HepG2 (cell line): ENCODE data around the gene CD7. TPM values are rescaled to one million over a fixed set of nuclear protein-coding genes. Genes with fewer than 3 reads are reported as not detected.

Source experiments
- AGO1 ChIP-seq: fragments of 200-400 bp; formaldehyde crosslinking; IDR thresholded peaks from 2 replicates; pipeline ENCODE4 v1.6.1; 2017; ENCODE audit warnings: mild to moderate bottlenecking, low read depth, low read length, moderate library complexity; ENCODE audit not compliant: poor library complexity, severe bottlenecking
- ESRRA ChIP-seq: sonication (generic); formaldehyde crosslinking; IDR thresholded peaks from 2 replicates; pipeline ENCODE4 v1.5.1; 2020; ENCODE audit warnings: mild to moderate bottlenecking, low read depth, missing genetic modification reagents
- HNRNPH1 ChIP-seq: fragments of 200-400 bp; formaldehyde crosslinking; optimal IDR thresholded peaks from 2 replicates; pipeline ENCODE3; 2017; ENCODE audit warnings: mild to moderate bottlenecking, low read depth, low read length
- KDM5B ChIP-seq: sonication (generic); formaldehyde crosslinking; IDR thresholded peaks from 2 replicates; pipeline ENCODE4 v1.4.0; 2020; ENCODE audit warnings: missing genetic modification reagents, mild to moderate bottlenecking, borderline replicate concordance
- SIN3B ChIP-seq: fragments of 150-350 bp; IDR thresholded peaks from 2 replicates; pipeline ENCODE4 v1.6.1; 2014; ENCODE audit warnings: low read length
- SOX5 ChIP-seq: IDR thresholded peaks from 2 replicates; pipeline ENCODE4 v1.6.1; 2016; ENCODE audit warnings: borderline replicate concordance
- TMF1 ChIP-seq: sonication (generic); formaldehyde crosslinking; IDR thresholded peaks from 2 replicates; pipeline ENCODE4 v1.8.1; 2022; ENCODE audit warnings: low read depth, missing genetic modification reagents
- ZFP37 ChIP-seq: sonication (generic); formaldehyde crosslinking; IDR thresholded peaks from 2 replicates; pipeline ENCODE4 v1.4.0; 2020; ENCODE audit warnings: missing genetic modification reagents, borderline replicate concordance
- ZFP90 ChIP-seq: sonication (generic); formaldehyde crosslinking; IDR thresholded peaks from 2 replicates; pipeline ENCODE4 v1.8.0; 2022; ENCODE audit warnings: missing genetic modification reagents, mild to moderate bottlenecking, inconsistent platforms, borderline replicate concordance
- ZNF160 ChIP-seq: sonication (generic); formaldehyde crosslinking; IDR thresholded peaks from 2 replicates; pipeline ENCODE4 v1.8.0; 2022; ENCODE audit warnings: mild to moderate bottlenecking, inconsistent platforms, missing genetic modification reagents
- ZNF30 ChIP-seq: sonication (generic); formaldehyde crosslinking; IDR thresholded peaks from 2 replicates; pipeline ENCODE4 v1.5.0; 2020; ENCODE audit warnings: mild to moderate bottlenecking, missing genetic modification reagents
- ZNF607 ChIP-seq: sonication (generic); formaldehyde crosslinking; IDR thresholded peaks from 2 replicates; pipeline ENCODE4 v1.5.1; 2020; ENCODE audit warnings: missing genetic modification reagents, mild to moderate bottlenecking, borderline replicate concordance
- polyA plus RNA-seq, 8 experiments: library from polyadenylated mRNA; depleted of rRNA in 3 of 8; stranded (reverse) in 7 of 8; unstranded in 1 of 8; fragments of >200 nt; fragmentation: Illumina TruSeq in 4 of 8; extraction: Trizol in 4 of 8; gene quantifications; 2 replicates each; pipeline versions ENCODE4 v1.2.1 to v1.2.3, GENCODE V29; 2011 to 2016; ENCODE audit warnings: low read depth in 4 of 8, missing spikeins in 1 of 8, mixed read lengths in 1 of 8; ENCODE audit not compliant: insufficient read depth in 1 of 8
- total RNA-seq, 5 experiments: library from RNA; depleted of rRNA; stranded (reverse); fragments of >200 nt; fragmentation: Illumina TruSeq; extraction: Trizol; gene quantifications; 2 replicates each; pipeline ENCODE4 v1.2.3, GENCODE V29; 2016; ENCODE audit warnings: low read depth in 1 of 5
- TF ChIP-seq, protein P1 (sequence below): sonication (generic); formaldehyde crosslinking; IDR thresholded peaks from 2 replicates; pipeline ENCODE4 v1.5.0; 2020; ENCODE audit warnings: mild to moderate bottlenecking, missing genetic modification reagents
- TF ChIP-seq, protein P2 (sequence below): sonication (generic); formaldehyde crosslinking; IDR thresholded peaks from 2 replicates; pipeline ENCODE4 v1.5.0; 2020; ENCODE audit warnings: mild to moderate bottlenecking, missing genetic modification reagents
- TF ChIP-seq, protein P3 (sequence below): sonication (generic); formaldehyde crosslinking; IDR thresholded peaks from 2 replicates; pipeline ENCODE4; 2020; ENCODE audit warnings: missing genetic modification reagents, mild to moderate bottlenecking, borderline replicate concordance
- TF ChIP-seq, protein P4 (sequence below): sonication (generic); formaldehyde crosslinking; IDR thresholded peaks from 2 replicates; pipeline ENCODE4 v1.5.0; 2020; ENCODE audit warnings: missing genetic modification reagents, mild to moderate bottlenecking, borderline replicate concordance
- TF ChIP-seq, protein P5 (sequence below): sonication (generic); formaldehyde crosslinking; conservative IDR thresholded peaks from 2 replicates; pipeline ENCODE4 v1.8.1; 2023; ENCODE audit warnings: missing genetic modification reagents

The CD7 gene
- total and polyA plus RNA-seq, 2 of the 13 experiments (the other 11 are each of a cell fraction or from before 2014, with no cell fraction given): 67.6 to 76.4 TPM

DNA sequence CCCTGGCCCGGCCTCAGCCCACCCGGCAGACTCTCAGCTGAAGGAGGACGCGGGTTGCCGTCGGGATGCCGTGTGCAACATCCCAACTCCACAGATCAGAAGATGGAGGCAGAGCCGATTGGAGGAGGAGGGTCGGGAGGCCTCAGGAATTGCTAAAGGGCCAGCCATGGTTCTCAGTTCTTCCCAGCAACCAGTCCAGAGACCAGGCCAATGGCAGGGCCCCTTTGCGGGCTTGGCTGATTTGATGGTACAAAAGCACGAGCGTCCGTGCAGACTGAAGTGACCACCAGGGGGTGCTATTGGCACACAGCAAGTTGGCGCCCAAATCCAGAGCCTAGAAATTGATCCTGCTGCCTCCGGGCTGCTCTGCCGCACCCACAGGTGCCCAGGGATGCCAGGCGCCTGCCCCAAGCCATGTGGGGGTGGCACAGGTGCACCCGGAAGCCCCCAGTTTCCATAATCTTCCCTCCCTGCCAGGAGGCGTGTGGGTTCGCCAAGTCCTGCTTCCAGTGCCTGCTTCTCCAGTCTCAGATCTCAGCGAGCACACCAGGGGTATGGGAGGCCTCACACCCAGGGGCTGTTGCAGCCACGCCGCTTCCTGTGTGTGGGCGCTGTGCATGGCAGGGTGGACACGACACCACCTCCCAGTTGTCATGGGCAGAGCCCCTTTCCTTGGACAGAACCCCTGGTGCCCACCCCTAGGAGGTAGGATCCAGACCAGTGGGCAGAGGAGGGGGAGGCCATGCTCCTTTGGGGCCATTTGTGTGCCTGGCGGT, 34.5 kb upstream of the CD7 start (continued):
- TF ChIP-seq, protein P1, sequence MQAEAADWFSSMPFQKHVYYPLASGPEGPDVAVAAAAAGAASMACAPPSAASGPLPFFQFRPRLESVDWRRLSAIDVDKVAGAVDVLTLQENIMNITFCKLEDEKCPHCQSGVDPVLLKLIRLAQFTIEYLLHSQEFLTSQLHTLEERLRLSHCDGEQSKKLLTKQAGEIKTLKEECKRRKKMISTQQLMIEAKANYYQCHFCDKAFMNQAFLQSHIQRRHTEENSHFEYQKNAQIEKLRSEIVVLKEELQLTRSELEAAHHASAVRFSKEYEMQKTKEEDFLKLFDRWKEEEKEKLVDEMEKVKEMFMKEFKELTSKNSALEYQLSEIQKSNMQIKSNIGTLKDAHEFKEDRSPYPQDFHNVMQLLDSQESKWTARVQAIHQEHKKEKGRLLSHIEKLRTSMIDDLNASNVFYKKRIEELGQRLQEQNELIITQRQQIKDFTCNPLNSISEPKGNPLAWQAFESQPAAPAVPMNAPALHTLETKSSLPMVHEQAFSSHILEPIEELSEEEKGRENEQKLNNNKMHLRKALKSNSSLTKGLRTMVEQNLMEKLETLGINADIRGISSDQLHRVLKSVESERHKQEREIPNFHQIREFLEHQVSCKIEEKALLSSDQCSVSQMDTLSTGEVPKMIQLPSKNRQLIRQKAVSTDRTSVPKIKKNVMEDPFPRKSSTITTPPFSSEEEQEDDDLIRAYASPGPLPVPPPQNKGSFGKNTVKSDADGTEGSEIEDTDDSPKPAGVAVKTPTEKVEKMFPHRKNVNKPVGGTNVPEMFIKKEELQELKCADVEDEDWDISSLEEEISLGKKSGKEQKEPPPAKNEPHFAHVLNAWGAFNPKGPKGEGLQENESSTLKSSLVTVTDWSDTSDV (CRISPR knock-in tag): no peak
- TF ChIP-seq, protein P2, sequence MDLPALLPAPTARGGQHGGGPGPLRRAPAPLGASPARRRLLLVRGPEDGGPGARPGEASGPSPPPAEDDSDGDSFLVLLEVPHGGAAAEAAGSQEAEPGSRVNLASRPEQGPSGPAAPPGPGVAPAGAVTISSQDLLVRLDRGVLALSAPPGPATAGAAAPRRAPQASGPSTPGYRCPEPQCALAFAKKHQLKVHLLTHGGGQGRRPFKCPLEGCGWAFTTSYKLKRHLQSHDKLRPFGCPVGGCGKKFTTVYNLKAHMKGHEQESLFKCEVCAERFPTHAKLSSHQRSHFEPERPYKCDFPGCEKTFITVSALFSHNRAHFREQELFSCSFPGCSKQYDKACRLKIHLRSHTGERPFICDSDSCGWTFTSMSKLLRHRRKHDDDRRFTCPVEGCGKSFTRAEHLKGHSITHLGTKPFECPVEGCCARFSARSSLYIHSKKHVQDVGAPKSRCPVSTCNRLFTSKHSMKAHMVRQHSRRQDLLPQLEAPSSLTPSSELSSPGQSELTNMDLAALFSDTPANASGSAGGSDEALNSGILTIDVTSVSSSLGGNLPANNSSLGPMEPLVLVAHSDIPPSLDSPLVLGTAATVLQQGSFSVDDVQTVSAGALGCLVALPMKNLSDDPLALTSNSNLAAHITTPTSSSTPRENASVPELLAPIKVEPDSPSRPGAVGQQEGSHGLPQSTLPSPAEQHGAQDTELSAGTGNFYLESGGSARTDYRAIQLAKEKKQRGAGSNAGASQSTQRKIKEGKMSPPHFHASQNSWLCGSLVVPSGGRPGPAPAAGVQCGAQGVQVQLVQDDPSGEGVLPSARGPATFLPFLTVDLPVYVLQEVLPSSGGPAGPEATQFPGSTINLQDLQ (CRISPR knock-in tag): no peak
- no peak for TF ChIP-seq HNRNPH1
- peak; percentile 60; the same call in 1 of the 2 replicates for TF ChIP-seq SOX5 (CRISPR knock-in tag)
- TF ChIP-seq, protein P3, sequence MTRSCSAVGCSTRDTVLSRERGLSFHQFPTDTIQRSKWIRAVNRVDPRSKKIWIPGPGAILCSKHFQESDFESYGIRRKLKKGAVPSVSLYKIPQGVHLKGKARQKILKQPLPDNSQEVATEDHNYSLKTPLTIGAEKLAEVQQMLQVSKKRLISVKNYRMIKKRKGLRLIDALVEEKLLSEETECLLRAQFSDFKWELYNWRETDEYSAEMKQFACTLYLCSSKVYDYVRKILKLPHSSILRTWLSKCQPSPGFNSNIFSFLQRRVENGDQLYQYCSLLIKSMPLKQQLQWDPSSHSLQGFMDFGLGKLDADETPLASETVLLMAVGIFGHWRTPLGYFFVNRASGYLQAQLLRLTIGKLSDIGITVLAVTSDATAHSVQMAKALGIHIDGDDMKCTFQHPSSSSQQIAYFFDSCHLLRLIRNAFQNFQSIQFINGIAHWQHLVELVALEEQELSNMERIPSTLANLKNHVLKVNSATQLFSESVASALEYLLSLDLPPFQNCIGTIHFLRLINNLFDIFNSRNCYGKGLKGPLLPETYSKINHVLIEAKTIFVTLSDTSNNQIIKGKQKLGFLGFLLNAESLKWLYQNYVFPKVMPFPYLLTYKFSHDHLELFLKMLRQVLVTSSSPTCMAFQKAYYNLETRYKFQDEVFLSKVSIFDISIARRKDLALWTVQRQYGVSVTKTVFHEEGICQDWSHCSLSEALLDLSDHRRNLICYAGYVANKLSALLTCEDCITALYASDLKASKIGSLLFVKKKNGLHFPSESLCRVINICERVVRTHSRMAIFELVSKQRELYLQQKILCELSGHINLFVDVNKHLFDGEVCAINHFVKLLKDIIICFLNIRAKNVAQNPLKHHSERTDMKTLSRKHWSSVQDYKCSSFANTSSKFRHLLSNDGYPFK: peak; percentile 53
- TF ChIP-seq, protein P4, sequence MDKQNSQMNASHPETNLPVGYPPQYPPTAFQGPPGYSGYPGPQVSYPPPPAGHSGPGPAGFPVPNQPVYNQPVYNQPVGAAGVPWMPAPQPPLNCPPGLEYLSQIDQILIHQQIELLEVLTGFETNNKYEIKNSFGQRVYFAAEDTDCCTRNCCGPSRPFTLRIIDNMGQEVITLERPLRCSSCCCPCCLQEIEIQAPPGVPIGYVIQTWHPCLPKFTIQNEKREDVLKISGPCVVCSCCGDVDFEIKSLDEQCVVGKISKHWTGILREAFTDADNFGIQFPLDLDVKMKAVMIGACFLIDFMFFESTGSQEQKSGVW: no peak
- no peak; the same call in 1 of the 2 replicates for TF ChIP-seq ZFP37 (CRISPR knock-in tag)
- TF ChIP-seq SIN3B: peak; percentile 47; the same call in 1 of the 2 replicates
- no peak for TF ChIP-seq ESRRA
- no peak; the same call in 1 of the 2 replicates for TF ChIP-seq TMF1 (CRISPR knock-in tag)
- TF ChIP-seq ZNF160 (CRISPR knock-in tag): no peak
- peak; percentile 87; the same call in 1 of the 2 replicates for TF ChIP-seq KDM5B (CRISPR knock-in tag)
- no peak for TF ChIP-seq AGO1
- TF ChIP-seq, protein P5, sequence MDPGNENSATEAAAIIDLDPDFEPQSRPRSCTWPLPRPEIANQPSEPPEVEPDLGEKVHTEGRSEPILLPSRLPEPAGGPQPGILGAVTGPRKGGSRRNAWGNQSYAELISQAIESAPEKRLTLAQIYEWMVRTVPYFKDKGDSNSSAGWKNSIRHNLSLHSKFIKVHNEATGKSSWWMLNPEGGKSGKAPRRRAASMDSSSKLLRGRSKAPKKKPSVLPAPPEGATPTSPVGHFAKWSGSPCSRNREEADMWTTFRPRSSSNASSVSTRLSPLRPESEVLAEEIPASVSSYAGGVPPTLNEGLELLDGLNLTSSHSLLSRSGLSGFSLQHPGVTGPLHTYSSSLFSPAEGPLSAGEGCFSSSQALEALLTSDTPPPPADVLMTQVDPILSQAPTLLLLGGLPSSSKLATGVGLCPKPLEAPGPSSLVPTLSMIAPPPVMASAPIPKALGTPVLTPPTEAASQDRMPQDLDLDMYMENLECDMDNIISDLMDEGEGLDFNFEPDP: 0 out of 2 replicates have a peak, but pooled peaks have one; percentile 86
- no peak for TF ChIP-seq ZFP90 (CRISPR knock-in tag)
- no peak for TF ChIP-seq ZNF30 (CRISPR knock-in tag)
- peak; percentile 75; the same call in 1 of the 2 replicates for TF ChIP-seq ZNF607 (CRISPR knock-in tag)
